ENCODE data around the gene SYNCRIP. TPM values are rescaled to one million over a fixed set of nuclear protein-coding genes. Genes with fewer than 3 reads are reported as not detected.

SYNCRIP gene
- total RNA-seq, 3 donors from 2014 or later = 55.8 to 127 (median 92.7) TPM

- no peak for DNase-seq
- TF ChIP-seq CTCF (IDR thresholded peaks at IDR 0.05) = no peak
- no peak for ATAC-seq
- intact Hi-C loops (cut with DNase I, micrococcal nuclease) = no loop called here
- Histone ChIP-seq H3K4me1 (ENCODE audit: low read depth) (no peaks in the 10 kb centered on the region), H3K36me3 (ENCODE audit: low read depth) (no peaks in the 10 kb centered on the region), H3K9me3 (peaks cover 8% of the 10 kb centered on the region), H3K4me3 (no peak overlapping the region)
Measured at GRCh38 chr6:85662251-85662650, 19.6 kb upstream of the SYNCRIP start.

- peak; percentile 22 for ATAC-seq
- Histone ChIP-seq H3K4me1 (ENCODE audit: low read depth) (no peaks in the 10 kb centered on the region), H3K9me3 (peaks cover 8% of the 10 kb centered on the region), H3K4me3 (no peak overlapping the region), H3K36me3 (ENCODE audit: low read depth) (no peaks in the 10 kb centered on the region)
- no peak for DNase-seq
- no peak for TF ChIP-seq CTCF (IDR thresholded peaks at IDR 0.05)
- intact Hi-C loops (cut with DNase I, micrococcal nuclease) = no loop called here
Measured at GRCh38 chr6:85660181-85660611, 17.5 kb upstream of the SYNCRIP start.

- no peak for ATAC-seq
- no peaks in the 10 kb centered on the region for H3K9me3 ChIP-seq
- H3K4me1 ChIP-seq (ENCODE audit: low read depth) = no peaks in the 10 kb centered on the region
- H3K36me3 ChIP-seq (ENCODE audit: low read depth) = no peaks in the 10 kb centered on the region
- intact Hi-C loops (cut with DNase I, micrococcal nuclease) = no loop called here
- no peak for TF ChIP-seq CTCF (IDR thresholded peaks at IDR 0.05)
- no peak for DNase-seq
- no peak overlapping the region for H3K4me3 ChIP-seq
Measured at GRCh38 chr6:85650606-85651005, 7.9 kb upstream of the SYNCRIP start.

- Histone ChIP-seq H3K4me3 (peak overlapping the region; percentile 98), H3K4me1 (ENCODE audit: low read depth) (peaks cover 12% of the 10 kb centered on the region), H3K9me3 (no peaks in the 10 kb centered on the region), H3K36me3 (ENCODE audit: low read depth) (no peaks in the 10 kb centered on the region)
- ATAC-seq = no peak
- intact Hi-C loops (cut with DNase I, micrococcal nuclease) = loop anchor here (1.0 to 5.0 kb wide), 2 partner anchors 33 to 34 kb away; no protein-coding TSS in a partner anchor
- no peak for TF ChIP-seq CTCF (IDR thresholded peaks at IDR 0.05)
- no peak for DNase-seq
Measured at GRCh38 chr6:85644279-85644762, 1.6 kb upstream of the SYNCRIP start.

GRCh38 chr6:85643537-85644278 lies 1.0 kb upstream of the SYNCRIP start:
- DNase-seq (peak; percentile 89 to 92 (median 91)), ATAC-seq (peak; percentile 73)
- peak overlapping the region; percentile 98 for H3K4me3 ChIP-seq
- no peak for TF ChIP-seq CTCF (IDR thresholded peaks at IDR 0.05)
- no peaks in the 10 kb centered on the region for H3K36me3 ChIP-seq (ENCODE audit: low read depth)
- H3K9me3 ChIP-seq = no peaks in the 10 kb centered on the region
- intact Hi-C loops (cut with DNase I, micrococcal nuclease) = loop anchor here (1.0 to 5.0 kb wide), 2 partner anchors 34 to 35 kb away; no protein-coding TSS in a partner anchor
- H3K4me1 ChIP-seq (ENCODE audit: low read depth) = peaks cover 18% of the 10 kb centered on the region
